DND-41 (cell line): Measurements from ENCODE around the gene MARCHF2.

Experiments used
- ATAC-seq: fragments of 200-7000 bp; cut with Tn5 transposase; 3 replicates; pipeline ENCODE4 v1.9.1; 2021; ENCODE audit warnings: low read depth; ENCODE audit not compliant: insufficient read depth
- DNase-seq: peaks from one replicate; pipeline ENCODE4 v3.0.0-alpha.2; 2020
- H2AFZ ChIP-seq: 2 replicates; pipeline ENCODE4 v1.6.0; 2012; ENCODE audit warnings: low read depth, low read length
- H3K27ac ChIP-seq: 2 replicates; pipeline ENCODE4 v1.5.1; 2012; ENCODE audit warnings: low read length, inconsistent platforms
- H3K27me3 ChIP-seq: fragments of 200-600 bp; sonication (generic); 2 replicates; pipeline ENCODE4 v1.6.0; 2012; ENCODE audit warnings: low read length, mild to moderate bottlenecking, inconsistent platforms; ENCODE audit not compliant: insufficient read depth, poor library complexity
- H3K36me3 ChIP-seq: 2 replicates; pipeline ENCODE4 v1.5.1; 2012; ENCODE audit warnings: low read length, inconsistent platforms; ENCODE audit not compliant: insufficient read depth
- H3K4me1 ChIP-seq: 2 replicates; pipeline ENCODE4 v1.5.1; 2012; ENCODE audit warnings: mild to moderate bottlenecking, low read length; ENCODE audit not compliant: insufficient read depth
- H3K4me2 ChIP-seq: 2 replicates; pipeline ENCODE4 v1.6.0; 2012; ENCODE audit warnings: mild to moderate bottlenecking, moderate library complexity, low read length, inconsistent platforms; ENCODE audit not compliant: insufficient read depth
- H3K4me3 ChIP-seq, 2 experiments: fragments of 200-600 bp in 1 of 2; shearing (Covaris generic) in 1 of 2; 2 replicates each; pipeline ENCODE4 v1.5.1; 2012 to 2016; ENCODE audit warnings: inconsistent platforms in 2 of 2, low read length in 2 of 2, mild to moderate bottlenecking in 2 of 2, low read depth in 1 of 2, moderate library complexity in 1 of 2
- H3K79me2 ChIP-seq: 2 replicates; pipeline ENCODE4 v1.6.0; 2012; ENCODE audit warnings: low read length, inconsistent platforms; ENCODE audit not compliant: insufficient read depth
- H3K9ac ChIP-seq: 2 replicates; pipeline ENCODE4 v1.6.0; 2012; ENCODE audit warnings: low read depth, mild to moderate bottlenecking, inconsistent platforms, low read length, moderate library complexity
- H3K9me3 ChIP-seq: 2 replicates; pipeline ENCODE4 v1.5.1; 2012; ENCODE audit warnings: low read length, moderate library complexity, mild to moderate bottlenecking, inconsistent platforms; ENCODE audit not compliant: insufficient read depth, severe bottlenecking
- H4K20me1 ChIP-seq: 2 replicates; pipeline ENCODE4 v1.6.0; 2012; ENCODE audit warnings: low read length; ENCODE audit not compliant: insufficient read depth
- CTCF ChIP-seq: IDR thresholded peaks from 2 replicates; pipeline ENCODE4 v1.5.1; 2012; ENCODE audit warnings: borderline replicate concordance, low read length, moderate library complexity, mild to moderate bottlenecking; ENCODE audit not compliant: poor library complexity, severe bottlenecking; ENCODE audit errors: extremely low read depth
- EZH2 ChIP-seq: IDR thresholded peaks from 3 replicates; pipeline ENCODE4 v1.6.1; 2012; ENCODE audit warnings: borderline replicate concordance, low read depth, mild to moderate bottlenecking, moderate library complexity, low read length, inconsistent platforms; ENCODE audit not compliant: severe bottlenecking

The MARCHF2 gene

GRCh38 chr19:8429044-8429443, 15.9 kb downstream of the MARCHF2 start:
- H3K27ac ChIP-seq: no peak overlapping the region
- H3K4me2 ChIP-seq: no peak overlapping the region
- H3K4me3 ChIP-seq: no peak overlapping the region
- H3K36me3 ChIP-seq: no peaks in the 10 kb centered on the region
- no peaks in the 10 kb centered on the region for H3K79me2 ChIP-seq
- ATAC-seq: no peak
- H3K27me3 ChIP-seq: no peaks in the 10 kb centered on the region
- H3K4me1 ChIP-seq: no peaks in the 10 kb centered on the region
- no peak for DNase-seq
- TF ChIP-seq EZH2 (no peak), CTCF (no peak)
- H3K9ac ChIP-seq: no peak overlapping the region
- H2AFZ ChIP-seq: no peak overlapping the region
- H4K20me1 ChIP-seq: no peaks in the 10 kb centered on the region
- no peaks in the 10 kb centered on the region for H3K9me3 ChIP-seq

GRCh38 chr19:8429826-8430225, 16.7 kb downstream of the MARCHF2 start:
- Histone ChIP-seq H2AFZ (no peak overlapping the region), H3K4me3 (no peak overlapping the region), H3K36me3 (no peaks in the 10 kb centered on the region), H3K4me1 (no peaks in the 10 kb centered on the region), H3K27ac (no peak overlapping the region), H3K9ac (no peak overlapping the region), H3K27me3 (no peaks in the 10 kb centered on the region), H3K79me2 (no peaks in the 10 kb centered on the region), H3K9me3 (no peaks in the 10 kb centered on the region), H3K4me2 (no peak overlapping the region), H4K20me1 (no peaks in the 10 kb centered on the region)
- ATAC-seq (no peak), DNase-seq (no peak)
- TF ChIP-seq EZH2: no peak

GRCh38 chr19:8430650-8431049, 17.5 kb downstream of the MARCHF2 start:
- no peak for TF ChIP-seq CTCF
- TF ChIP-seq EZH2: no peak
- Histone ChIP-seq H3K79me2 (no peaks in the 10 kb centered on the region), H3K36me3 (no peaks in the 10 kb centered on the region), H3K4me1 (no peaks in the 10 kb centered on the region), H2AFZ (no peak overlapping the region), H3K9ac (no peak overlapping the region), H4K20me1 (no peaks in the 10 kb centered on the region), H3K4me3 (no peak overlapping the region), H3K4me2 (no peak overlapping the region), H3K27me3 (no peaks in the 10 kb centered on the region), H3K27ac (no peak overlapping the region), H3K9me3 (no peaks in the 10 kb centered on the region)
- ATAC-seq: no peak
- no peak for DNase-seq

GRCh38 chr19:8438236-8438635, 25.1 kb downstream of the MARCHF2 start:
- no peaks in the 10 kb centered on the region for H3K27me3 ChIP-seq
- no peak for TF ChIP-seq EZH2
- no peak for TF ChIP-seq CTCF
- H3K27ac ChIP-seq: no peak overlapping the region
- no peaks in the 10 kb centered on the region for H3K36me3 ChIP-seq
- H3K9me3 ChIP-seq: no peaks in the 10 kb centered on the region
- no peaks in the 10 kb centered on the region for H3K79me2 ChIP-seq
- H3K4me3 ChIP-seq: no peak overlapping the region
- no peaks in the 10 kb centered on the region for H4K20me1 ChIP-seq
- ATAC-seq (no peak), DNase-seq (no peak)
- H3K4me1 ChIP-seq: no peaks in the 10 kb centered on the region
- H3K4me2 ChIP-seq: no peak overlapping the region
- H3K9ac ChIP-seq: no peak overlapping the region
- H2AFZ ChIP-seq: no peak overlapping the region
